AG04449 (cell line): ENCODE results near the gene CABYR.

Source experiments
- CTCF ChIA-PET: fragments of 350-600 bp; formaldehyde crosslinking; extraction: SDS; loops from one replicate; lab custom pipeline; 2021; ENCODE audit warnings: antibody characterized with exemption; lab: Yijun Ruan, JAX
- POLR2A ChIA-PET: fragments of 400-600, 350-600 bp; formaldehyde crosslinking; extraction: SDS; loops from one replicate; lab custom pipeline; 2020; ENCODE audit warnings: antibody characterized with exemption, inconsistent platforms; lab: Yijun Ruan, JAX
- DNase-seq: peaks from one replicate; pipeline ENCODE4 v3.0.0-alpha.2; 2010; ENCODE audit warnings: low read depth, low spot score
- H3K4me3 ChIP-seq: 2 replicates; pipeline ENCODE4 v1.5.1; 2011; ENCODE audit warnings: low read depth, mild to moderate bottlenecking, control low read depth, low read length
- TF ChIP-seq, protein P1 (sequence below): IDR thresholded peaks from one replicate; pipeline ENCODE4 v1.5.1; 2011; ENCODE audit warnings: mild to moderate bottlenecking, moderate library complexity, low read length, control low read depth, inconsistent platforms; ENCODE audit not compliant: insufficient read depth; ENCODE audit errors: missing control alignments

Gene CABYR

DNA sequence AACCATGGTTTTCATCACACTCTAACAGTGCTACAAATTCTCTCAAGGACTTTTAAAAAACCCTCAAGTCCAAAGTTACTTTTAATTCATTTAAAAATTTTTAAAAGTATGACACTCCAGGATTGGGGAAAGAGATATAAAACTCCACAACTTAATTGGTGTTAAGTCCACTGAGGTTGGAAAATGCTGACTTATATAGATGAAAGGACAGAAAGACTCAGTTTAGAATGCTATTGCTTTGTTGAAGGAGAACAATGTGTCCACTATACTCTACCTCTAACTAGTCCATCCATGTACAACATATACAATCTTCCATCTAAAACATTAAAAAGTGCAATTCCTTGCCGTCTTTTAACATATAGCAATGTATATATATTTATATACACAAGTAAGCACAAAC is 41.2 kb downstream of the CABYR start:
- TF ChIP-seq, protein P1, sequence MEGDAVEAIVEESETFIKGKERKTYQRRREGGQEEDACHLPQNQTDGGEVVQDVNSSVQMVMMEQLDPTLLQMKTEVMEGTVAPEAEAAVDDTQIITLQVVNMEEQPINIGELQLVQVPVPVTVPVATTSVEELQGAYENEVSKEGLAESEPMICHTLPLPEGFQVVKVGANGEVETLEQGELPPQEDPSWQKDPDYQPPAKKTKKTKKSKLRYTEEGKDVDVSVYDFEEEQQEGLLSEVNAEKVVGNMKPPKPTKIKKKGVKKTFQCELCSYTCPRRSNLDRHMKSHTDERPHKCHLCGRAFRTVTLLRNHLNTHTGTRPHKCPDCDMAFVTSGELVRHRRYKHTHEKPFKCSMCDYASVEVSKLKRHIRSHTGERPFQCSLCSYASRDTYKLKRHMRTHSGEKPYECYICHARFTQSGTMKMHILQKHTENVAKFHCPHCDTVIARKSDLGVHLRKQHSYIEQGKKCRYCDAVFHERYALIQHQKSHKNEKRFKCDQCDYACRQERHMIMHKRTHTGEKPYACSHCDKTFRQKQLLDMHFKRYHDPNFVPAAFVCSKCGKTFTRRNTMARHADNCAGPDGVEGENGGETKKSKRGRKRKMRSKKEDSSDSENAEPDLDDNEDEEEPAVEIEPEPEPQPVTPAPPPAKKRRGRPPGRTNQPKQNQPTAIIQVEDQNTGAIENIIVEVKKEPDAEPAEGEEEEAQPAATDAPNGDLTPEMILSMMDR, result no peak
- CTCF ChIA-PET, result interaction anchor here (1.0 to 5.1 kb wide), 3 partner anchors 10 to 310 kb away, joined by 3 to 79 read pairs (median 52); no protein-coding TSS in a partner anchor
- POLR2A ChIA-PET, result no interaction called here
- no peak overlapping the region for H3K4me3 ChIP-seq
- no peak for DNase-seq

GRCh38 chr18:24181806-24182205 is 42.9 kb downstream of the CABYR start:
- H3K4me3 ChIP-seq, result no peak overlapping the region
- ChIA-PET CTCF (interaction anchor here (1.1 to 1.4 kb wide), 2 partner anchors 16 to 17 kb away, joined by 3 read pairs; no protein-coding TSS in a partner anchor), POLR2A (interaction anchor here (0.6 to 0.8 kb wide), 2 partner anchors 43 to 92 kb away, joined by 3 read pairs; partner anchors contain the start of gene CABYR)
- DNase-seq, result no peak
- TF ChIP-seq, protein P1, result no peak

- ChIA-PET POLR2A (no interaction called here), CTCF (interaction anchor here (1.6 to 1.8 kb wide), 2 partner anchors 9 to 14 kb away, joined by 3 to 12 read pairs; no protein-coding TSS in a partner anchor)
- no peak overlapping the region for H3K4me3 ChIP-seq
- TF ChIP-seq, protein P1, result no peak
- no peak for DNase-seq
Measured at GRCh38 chr18:24185805-24186204, 46.9 kb downstream of the CABYR start.

GRCh38 chr18:24187049-24187448 is 48.2 kb downstream of the CABYR start:
- CTCF ChIA-PET, result interaction anchor here (1.6 to 7.9 kb wide), 2 partner anchors 10 to 12 kb away, joined by 3 to 79 read pairs; no protein-coding TSS in a partner anchor
- H3K4me3 ChIP-seq, result no peak overlapping the region
- TF ChIP-seq, protein P1, result no peak
- POLR2A ChIA-PET, result no interaction called here
- no peak for DNase-seq

- TF ChIP-seq, protein P1, result no peak
- H3K4me3 ChIP-seq, result no peak overlapping the region
- CTCF ChIA-PET, result interaction anchor here (1.1 to 7.9 kb wide), 2 partner anchors 10 to 172 kb away, joined by 3 to 79 read pairs; no protein-coding TSS in a partner anchor
- POLR2A ChIA-PET, result no interaction called here
- DNase-seq, result no peak
Measured at GRCh38 chr18:24187689-24188088, 48.8 kb downstream of the CABYR start.

GRCh38 chr18:24188120-24188519 is 49.3 kb downstream of the CABYR start:
- ChIA-PET POLR2A (no interaction called here), CTCF (interaction anchor here (1.1 to 7.9 kb wide), 2 partner anchors 11 to 172 kb away, joined by 3 to 79 read pairs; no protein-coding TSS in a partner anchor)
- no peak overlapping the region for H3K4me3 ChIP-seq
- TF ChIP-seq, protein P1, result no peak
- DNase-seq, result no peak
